HepG2 (cell line): ENCODE data around the gene TMEM59. TPM values are rescaled to one million over a fixed set of nuclear protein-coding genes. Genes with fewer than 3 reads are reported as not detected.

ENCODE experiments used
- DNMT3B ChIP-seq: conservative IDR thresholded peaks from 2 replicates; pipeline ENCODE4 v1.6.1; 2016; ENCODE audit warnings: missing biosample characterization, control low read depth
- FOSL1 ChIP-seq: sonication (generic); formaldehyde crosslinking; IDR thresholded peaks from 2 replicates; pipeline ENCODE4 v1.9.0; 2021; ENCODE audit warnings: missing genetic modification reagents, borderline replicate concordance
- GFI1 ChIP-seq: sonication (generic); formaldehyde crosslinking; IDR thresholded peaks from 2 replicates; pipeline ENCODE4 v1.5.0; 2020; ENCODE audit warnings: missing genetic modification reagents, mild to moderate bottlenecking, borderline replicate concordance
- KDM4B ChIP-seq: sonication (generic); formaldehyde crosslinking; IDR thresholded peaks from 2 replicates; pipeline ENCODE4 v1.4.0; 2020; ENCODE audit warnings: missing genetic modification reagents
- KLF12 ChIP-seq: sonication (generic); formaldehyde crosslinking; IDR thresholded peaks from 2 replicates; pipeline ENCODE4 v1.4.0; 2020; ENCODE audit warnings: missing genetic modification reagents, borderline replicate concordance
- MED1 ChIP-seq: sonication (generic); formaldehyde crosslinking; IDR thresholded peaks from 2 replicates; pipeline ENCODE4 v1.4.0; 2020; ENCODE audit warnings: missing genetic modification reagents
- MEIS2 ChIP-seq: sonication (generic); formaldehyde crosslinking; IDR thresholded peaks from 2 replicates; pipeline ENCODE4 v1.9.0; 2021; ENCODE audit warnings: mild to moderate bottlenecking, missing genetic modification reagents
- NCOR1 ChIP-seq: fragments of 200-600 bp; sonication (generic); IDR thresholded peaks from 2 replicates; pipeline ENCODE4 v1.7.0; 2017; ENCODE audit warnings: antibody characterized with exemption, low read length, borderline replicate concordance
- NKX3-1 ChIP-seq: sonication (generic); formaldehyde crosslinking; IDR thresholded peaks from 2 replicates; pipeline ENCODE4 v1.5.0; 2020; ENCODE audit warnings: missing genetic modification reagents
- SAP130 ChIP-seq: IDR thresholded peaks from 2 replicates; pipeline ENCODE4 v1.6.1; 2016; ENCODE audit warnings: low read depth
- ZNF138 ChIP-seq: sonication (generic); formaldehyde crosslinking; IDR thresholded peaks from 2 replicates; pipeline ENCODE4 v1.5.0; 2020; ENCODE audit warnings: mild to moderate bottlenecking, low read depth, missing genetic modification reagents
- ZNF251 ChIP-seq: sonication (generic); formaldehyde crosslinking; IDR thresholded peaks from 2 replicates; pipeline ENCODE4 v1.9.0; 2021; ENCODE audit warnings: mild to moderate bottlenecking, missing genetic modification reagents
- ZNF292 ChIP-seq: sonication (generic); formaldehyde crosslinking; IDR thresholded peaks from 2 replicates; pipeline ENCODE4 v1.8.1; 2022; ENCODE audit warnings: mild to moderate bottlenecking, low read depth, missing genetic modification reagents, borderline replicate concordance
- ZNF496 ChIP-seq: sonication (generic); formaldehyde crosslinking; IDR thresholded peaks from 2 replicates; pipeline ENCODE4 v1.8.1; 2023; ENCODE audit warnings: mild to moderate bottlenecking, moderate library complexity, missing genetic modification reagents; ENCODE audit not compliant: insufficient replicate concordance
- ZNF510 ChIP-seq: sonication (generic); formaldehyde crosslinking; IDR thresholded peaks from 2 replicates; pipeline ENCODE4 v1.4.0; 2020; ENCODE audit warnings: low read depth, mild to moderate bottlenecking, missing genetic modification reagents
- ZNF614 ChIP-seq: IDR thresholded peaks from 2 replicates; pipeline ENCODE4 v1.6.1; 2018; ENCODE audit warnings: missing biosample characterization, missing genetic modification reagents, inconsistent platforms, borderline replicate concordance
- ZSCAN30 ChIP-seq: sonication (generic); formaldehyde crosslinking; IDR thresholded peaks from 2 replicates; pipeline ENCODE4 v1.5.0; 2020; ENCODE audit warnings: mild to moderate bottlenecking, missing genetic modification reagents
- polyA plus RNA-seq, 8 experiments: library from polyadenylated mRNA; depleted of rRNA in 3 of 8; stranded (reverse) in 7 of 8; unstranded in 1 of 8; fragments of >200 nt; fragmentation: Illumina TruSeq in 4 of 8; extraction: Trizol in 4 of 8; gene quantifications; 2 replicates each; pipeline versions ENCODE4 v1.2.1 to v1.2.3, GENCODE V29; 2011 to 2016; ENCODE audit warnings: low read depth in 4 of 8, missing spikeins in 1 of 8, mixed read lengths in 1 of 8; ENCODE audit not compliant: insufficient read depth in 1 of 8
- total RNA-seq, 5 experiments: library from RNA; depleted of rRNA; stranded (reverse); fragments of >200 nt; fragmentation: Illumina TruSeq; extraction: Trizol; gene quantifications; 2 replicates each; pipeline ENCODE4 v1.2.3, GENCODE V29; 2016; ENCODE audit warnings: low read depth in 1 of 5
- TF ChIP-seq, protein P1 (sequence below): sonication (generic); formaldehyde crosslinking; conservative IDR thresholded peaks from 2 replicates; pipeline ENCODE4 v1.4.0; 2020; ENCODE audit warnings: missing genetic modification reagents
- TF ChIP-seq, protein P2 (sequence below): sonication (generic); formaldehyde crosslinking; conservative IDR thresholded peaks from 2 replicates; pipeline ENCODE4 v1.8.0; 2022; ENCODE audit warnings: missing genetic modification reagents
- TF ChIP-seq, protein P3 (sequence below): sonication (generic); formaldehyde crosslinking; IDR thresholded peaks from 2 replicates; pipeline ENCODE4 v1.4.0; 2020; ENCODE audit warnings: missing genetic modification reagents
- TF ChIP-seq, protein P4 (sequence below): sonication (generic); IDR thresholded peaks from 2 replicates; pipeline ENCODE4 v1.6.1; 2016; ENCODE audit warnings: low read depth, borderline replicate concordance

Gene TMEM59
- total and polyA plus RNA-seq, 2 of the 13 experiments (the other 11 are each of a cell fraction or from before 2014, with no cell fraction given): 147 to 363 TPM

DNA sequence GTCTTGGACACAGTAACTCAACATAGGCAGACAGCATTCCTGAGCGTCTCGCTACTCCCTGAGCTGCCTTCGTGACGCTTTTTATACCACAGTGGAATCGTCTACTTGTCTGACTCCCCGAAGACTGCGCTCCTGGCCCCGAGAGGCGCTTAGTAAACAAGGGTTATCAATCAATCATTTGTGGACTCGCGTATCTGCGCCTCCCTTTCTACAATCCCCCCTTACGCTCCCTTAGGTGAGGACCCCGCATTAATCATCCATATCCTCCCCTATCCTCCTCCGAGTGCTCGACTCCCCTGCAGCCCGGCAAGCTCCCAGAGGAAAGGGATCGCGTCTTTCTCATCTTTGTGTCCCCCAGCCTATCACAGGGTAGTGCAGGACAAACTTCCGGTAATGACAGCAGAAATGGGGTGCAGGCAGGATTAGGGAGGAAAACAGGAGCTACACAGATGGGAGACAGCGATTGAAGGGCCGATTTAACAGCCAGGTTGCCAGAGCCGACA, 522 bp downstream of the TMEM59 start (continued):
- TF ChIP-seq ZSCAN30 (CRISPR knock-in tag): no peak
- no peak for TF ChIP-seq ZNF251
- no peak for TF ChIP-seq ZNF138 (CRISPR knock-in tag)
- TF ChIP-seq, protein P1, sequence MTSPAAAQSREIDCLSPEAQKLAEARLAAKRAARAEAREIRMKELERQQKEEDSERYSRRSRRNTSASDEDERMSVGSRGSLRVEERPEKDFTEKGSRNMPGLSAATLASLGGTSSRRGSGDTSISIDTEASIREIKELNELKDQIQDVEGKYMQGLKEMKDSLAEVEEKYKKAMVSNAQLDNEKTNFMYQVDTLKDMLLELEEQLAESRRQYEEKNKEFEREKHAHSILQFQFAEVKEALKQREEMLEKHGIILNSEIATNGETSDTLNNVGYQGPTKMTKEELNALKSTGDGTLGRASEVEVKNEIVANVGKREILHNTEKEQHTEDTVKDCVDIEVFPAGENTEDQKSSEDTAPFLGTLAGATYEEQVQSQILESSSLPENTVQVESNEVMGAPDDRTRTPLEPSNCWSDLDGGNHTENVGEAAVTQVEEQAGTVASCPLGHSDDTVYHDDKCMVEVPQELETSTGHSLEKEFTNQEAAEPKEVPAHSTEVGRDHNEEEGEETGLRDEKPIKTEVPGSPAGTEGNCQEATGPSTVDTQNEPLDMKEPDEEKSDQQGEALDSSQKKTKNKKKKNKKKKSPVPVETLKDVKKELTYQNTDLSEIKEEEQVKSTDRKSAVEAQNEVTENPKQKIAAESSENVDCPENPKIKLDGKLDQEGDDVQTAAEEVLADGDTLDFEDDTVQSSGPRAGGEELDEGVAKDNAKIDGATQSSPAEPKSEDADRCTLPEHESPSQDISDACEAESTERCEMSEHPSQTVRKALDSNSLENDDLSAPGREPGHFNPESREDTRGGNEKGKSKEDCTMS (CRISPR knock-in tag): no peak
- TF ChIP-seq, protein P2, sequence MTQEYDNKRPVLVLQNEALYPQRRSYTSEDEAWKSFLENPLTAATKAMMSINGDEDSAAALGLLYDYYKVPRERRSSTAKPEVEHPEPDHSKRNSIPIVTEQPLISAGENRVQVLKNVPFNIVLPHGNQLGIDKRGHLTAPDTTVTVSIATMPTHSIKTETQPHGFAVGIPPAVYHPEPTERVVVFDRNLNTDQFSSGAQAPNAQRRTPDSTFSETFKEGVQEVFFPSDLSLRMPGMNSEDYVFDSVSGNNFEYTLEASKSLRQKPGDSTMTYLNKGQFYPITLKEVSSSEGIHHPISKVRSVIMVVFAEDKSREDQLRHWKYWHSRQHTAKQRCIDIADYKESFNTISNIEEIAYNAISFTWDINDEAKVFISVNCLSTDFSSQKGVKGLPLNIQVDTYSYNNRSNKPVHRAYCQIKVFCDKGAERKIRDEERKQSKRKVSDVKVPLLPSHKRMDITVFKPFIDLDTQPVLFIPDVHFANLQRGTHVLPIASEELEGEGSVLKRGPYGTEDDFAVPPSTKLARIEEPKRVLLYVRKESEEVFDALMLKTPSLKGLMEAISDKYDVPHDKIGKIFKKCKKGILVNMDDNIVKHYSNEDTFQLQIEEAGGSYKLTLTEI (CRISPR knock-in tag): no peak
- TF ChIP-seq ZNF496 (CRISPR knock-in tag): no peak
- no peak for TF ChIP-seq FOSL1 (CRISPR knock-in tag)
- TF ChIP-seq NCOR1: no peak
- TF ChIP-seq, protein P3, sequence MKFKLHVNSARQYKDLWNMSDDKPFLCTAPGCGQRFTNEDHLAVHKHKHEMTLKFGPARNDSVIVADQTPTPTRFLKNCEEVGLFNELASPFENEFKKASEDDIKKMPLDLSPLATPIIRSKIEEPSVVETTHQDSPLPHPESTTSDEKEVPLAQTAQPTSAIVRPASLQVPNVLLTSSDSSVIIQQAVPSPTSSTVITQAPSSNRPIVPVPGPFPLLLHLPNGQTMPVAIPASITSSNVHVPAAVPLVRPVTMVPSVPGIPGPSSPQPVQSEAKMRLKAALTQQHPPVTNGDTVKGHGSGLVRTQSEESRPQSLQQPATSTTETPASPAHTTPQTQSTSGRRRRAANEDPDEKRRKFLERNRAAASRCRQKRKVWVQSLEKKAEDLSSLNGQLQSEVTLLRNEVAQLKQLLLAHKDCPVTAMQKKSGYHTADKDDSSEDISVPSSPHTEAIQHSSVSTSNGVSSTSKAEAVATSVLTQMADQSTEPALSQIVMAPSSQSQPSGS (CRISPR knock-in tag): no peak
- no peak for TF ChIP-seq KLF12 (CRISPR knock-in tag)
- TF ChIP-seq ZNF510 (CRISPR knock-in tag): no peak
- no peak for TF ChIP-seq ZNF614
- no peak for TF ChIP-seq GFI1 (CRISPR knock-in tag)
- no peak; the same call in 1 of the 2 replicates for TF ChIP-seq ZNF292 (CRISPR knock-in tag)
- no peak for TF ChIP-seq DNMT3B (CRISPR knock-in tag)
- TF ChIP-seq MEIS2 (CRISPR knock-in tag): no peak
- TF ChIP-seq MED1 (CRISPR knock-in tag): no peak
- no peak for TF ChIP-seq KDM4B
- no peak for TF ChIP-seq NKX3-1 (CRISPR knock-in tag)
- no peak for TF ChIP-seq SAP130 (CRISPR knock-in tag)
- TF ChIP-seq, protein P4, sequence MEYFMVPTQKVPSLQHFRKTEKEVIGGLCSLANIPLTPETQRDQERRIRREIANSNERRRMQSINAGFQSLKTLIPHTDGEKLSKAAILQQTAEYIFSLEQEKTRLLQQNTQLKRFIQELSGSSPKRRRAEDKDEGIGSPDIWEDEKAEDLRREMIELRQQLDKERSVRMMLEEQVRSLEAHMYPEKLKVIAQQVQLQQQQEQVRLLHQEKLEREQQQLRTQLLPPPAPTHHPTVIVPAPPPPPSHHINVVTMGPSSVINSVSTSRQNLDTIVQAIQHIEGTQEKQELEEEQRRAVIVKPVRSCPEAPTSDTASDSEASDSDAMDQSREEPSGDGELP: no peak
